IPS DF 6.9 (cell line): ENCODE measurements around the gene ZC3H18.

Source experiments
- DNase-seq: peaks from one replicate; pipeline ENCODE4 v3.0.0-alpha.2; 2013; ENCODE audit warnings: low read depth, low spot score
- H3K27ac ChIP-seq: one replicate; pipeline ENCODE4 v1.5.1; 2013; ENCODE audit warnings: low read length, control low read depth
- H3K27me3 ChIP-seq: 2 replicates; pipeline ENCODE4 v1.6.1; 2013; ENCODE audit warnings: mild to moderate bottlenecking, low read length; ENCODE audit not compliant: control insufficient read depth, insufficient read depth
- H3K36me3 ChIP-seq: 2 replicates; pipeline ENCODE4 v1.6.1; 2013; ENCODE audit warnings: low read length; ENCODE audit not compliant: control insufficient read depth, insufficient read depth
- H3K4me1 ChIP-seq: 2 replicates; pipeline ENCODE4 v1.6.1; 2013; ENCODE audit warnings: low read length; ENCODE audit not compliant: control insufficient read depth, insufficient read depth
- H3K4me3 ChIP-seq: 2 replicates; pipeline ENCODE4 v1.5.1; 2013; ENCODE audit warnings: mild to moderate bottlenecking, low read length
- H3K9me3 ChIP-seq: 2 replicates; pipeline ENCODE4 v1.6.1; 2013; ENCODE audit warnings: low read length, inconsistent platforms; ENCODE audit not compliant: control insufficient read depth, insufficient read depth
- WGBS: extraction: QIAGEN DNeasy Blood & Tissue Kit; methylation state at CpG from one replicate; pipeline ENCODE4 v1.1.7; 2013; ENCODE audit warnings: mixed read lengths, missing lambda C conversion rate; ENCODE audit not compliant: insufficient read length, insufficient coverage; 5-methylcytosine and 5-hydroxymethylcytosine counted together

Gene ZC3H18

GRCh38 chr16:88539261-88539651 is 30.9 kb upstream of the ZC3H18 start:
- no peaks in the 10 kb centered on the region for H3K27me3 ChIP-seq
- H3K4me1 ChIP-seq: no peaks in the 10 kb centered on the region
- H3K36me3 ChIP-seq: no peaks in the 10 kb centered on the region
- no CpG with 5 or more reads among the region's 12 CpGs for WGBS
- H3K9me3 ChIP-seq: no peaks in the 10 kb centered on the region
- no peak overlapping the region for H3K27ac ChIP-seq
- no peak overlapping the region for H3K4me3 ChIP-seq
- no peak for DNase-seq

GRCh38 chr16:88539652-88540345 is 30.4 kb upstream of the ZC3H18 start:
- Histone ChIP-seq H3K27me3 (no peaks in the 10 kb centered on the region; the same call in 1 of the 2 replicates), H3K36me3 (no peaks in the 10 kb centered on the region), H3K9me3 (no peaks in the 10 kb centered on the region), H3K4me1 (no peaks in the 10 kb centered on the region), H3K27ac (no peak overlapping the region), H3K4me3 (no peak overlapping the region)
- WGBS: no CpG with 5 or more reads among the region's 26 CpGs
- DNase-seq: no peak

GRCh38 chr16:88540346-88540977 is 29.7 kb upstream of the ZC3H18 start:
- Histone ChIP-seq H3K4me3 (no peak overlapping the region), H3K9me3 (no peaks in the 10 kb centered on the region), H3K4me1 (no peaks in the 10 kb centered on the region), H3K27ac (no peak overlapping the region), H3K36me3 (no peaks in the 10 kb centered on the region), H3K27me3 (peaks cover 4% of the 10 kb centered on the region; the same call in 1 of the 2 replicates)
- WGBS: no CpG with 5 or more reads among the region's 20 CpGs
- DNase-seq: no peak

GRCh38 chr16:88541831-88542616 is 28.2 kb upstream of the ZC3H18 start:
- H3K4me1 ChIP-seq: no peaks in the 10 kb centered on the region
- WGBS: no CpG with 5 or more reads among the region's 15 CpGs
- H3K9me3 ChIP-seq: no peaks in the 10 kb centered on the region

GRCh38 chr16:88543230-88543813 is 26.9 kb upstream of the ZC3H18 start:
- Histone ChIP-seq H3K27me3 (peaks cover 24% of the 10 kb centered on the region), H3K9me3 (no peaks in the 10 kb centered on the region), H3K4me3 (no peak overlapping the region), H3K27ac (no peak overlapping the region), H3K36me3 (no peaks in the 10 kb centered on the region), H3K4me1 (peaks cover 2% of the 10 kb centered on the region; the same call in 1 of the 2 replicates)
- DNase-seq: no peak
- no CpG with 5 or more reads among the region's 8 CpGs for WGBS

More at GRCh38 chr16:88541831-88542616, 28.2 kb upstream of the ZC3H18 start:
- Histone ChIP-seq H3K4me3 (no peak overlapping the region), H3K27me3 (peaks cover 16% of the 10 kb centered on the region; the same call in 1 of the 2 replicates), H3K27ac (no peak overlapping the region), H3K36me3 (no peaks in the 10 kb centered on the region)
- no peak for DNase-seq

GRCh38 chr16:88545781-88546180 is 24.4 kb upstream of the ZC3H18 start:
- Histone ChIP-seq H3K36me3 (no peaks in the 10 kb centered on the region), H3K4me1 (peaks cover 5% of the 10 kb centered on the region; the same call in 1 of the 2 replicates), H3K4me3 (no peak overlapping the region), H3K27ac (no peak overlapping the region), H3K27me3 (peaks cover 44% of the 10 kb centered on the region), H3K9me3 (no peaks in the 10 kb centered on the region)
- WGBS: no CpG with 5 or more reads among the region's 7 CpGs
- DNase-seq: no peak

GRCh38 chr16:88548131-88548874 is 21.9 kb upstream of the ZC3H18 start:
- Histone ChIP-seq H3K36me3 (no peaks in the 10 kb centered on the region), H3K4me1 (peaks cover 5% of the 10 kb centered on the region; the same call in 1 of the 2 replicates), H3K4me3 (no peak overlapping the region), H3K9me3 (no peaks in the 10 kb centered on the region), H3K27ac (no peak overlapping the region), H3K27me3 (peaks cover 44% of the 10 kb centered on the region)
- DNase-seq: no peak
- WGBS: no CpG with 5 or more reads among the region's 15 CpGs

GRCh38 chr16:88548985-88549384 is 21.2 kb upstream of the ZC3H18 start:
- no peak overlapping the region for H3K27ac ChIP-seq
- H3K4me3 ChIP-seq: no peak overlapping the region
- H3K4me1 ChIP-seq: peaks cover 5% of the 10 kb centered on the region; the same call in 1 of the 2 replicates
- H3K27me3 ChIP-seq: peaks cover 44% of the 10 kb centered on the region
- no peaks in the 10 kb centered on the region for H3K9me3 ChIP-seq
- no peak for DNase-seq
- no peaks in the 10 kb centered on the region for H3K36me3 ChIP-seq
- no CpG with 5 or more reads among the region's 13 CpGs for WGBS

GRCh38 chr16:88549671-88550245 is 20.4 kb upstream of the ZC3H18 start:
- H3K27ac ChIP-seq: no peak overlapping the region
- whole genome bisulfite sequencing: no CpG with 5 or more reads among the region's 12 CpGs

More at GRCh38 chr16:88549671-88550245, 20.4 kb upstream of the ZC3H18 start:
- H3K4me3 ChIP-seq: no peak overlapping the region
- no peaks in the 10 kb centered on the region for H3K36me3 ChIP-seq
- H3K27me3 ChIP-seq: peaks cover 44% of the 10 kb centered on the region
- H3K9me3 ChIP-seq: no peaks in the 10 kb centered on the region
- DNase-seq: no peak
- H3K4me1 ChIP-seq: peaks cover 5% of the 10 kb centered on the region; the same call in 1 of the 2 replicates
